Endothelial cell of umbilical vein (primary cell): ENCODE results near the gene NPC1L1.

ENCODE experiments used
- EZH2 ChIP-seq: IDR thresholded peaks from 2 replicates; pipeline ENCODE4 v1.6.1; 2012; ENCODE audit warnings: borderline replicate concordance, low read depth, mild to moderate bottlenecking, moderate library complexity, low read length, inconsistent platforms; ENCODE audit not compliant: severe bottlenecking
- JUN ChIP-seq: IDR thresholded peaks from 2 replicates; pipeline ENCODE4 v1.6.1; 2011; ENCODE audit warnings: borderline replicate concordance, low read depth; ENCODE audit not compliant: insufficient read length, insufficient read depth
- MYC ChIP-seq: IDR thresholded peaks from one replicate; pipeline ENCODE4 v1.6.1; 2011; ENCODE audit warnings: mild to moderate bottlenecking, low read depth, low read length
- POLR2A ChIP-seq: IDR thresholded peaks from 2 replicates; pipeline ENCODE4 v1.6.1; 2012; ENCODE audit warnings: low read depth, mild to moderate bottlenecking, control low read depth, low read length
- POLR2AphosphoS5 ChIP-seq: IDR thresholded peaks from 2 replicates; pipeline ENCODE4 v1.6.1; 2012; ENCODE audit warnings: low read depth, mild to moderate bottlenecking, control low read depth, low read length, moderate library complexity; ENCODE audit not compliant: insufficient read depth
- TF ChIP-seq, protein P1 (sequence below), 2 donors: IDR thresholded peaks; 1 replicate in 1 of 2; 2 replicates in 1 of 2; pipeline ENCODE4 v1.5.1; 2011; ENCODE audit warnings: low read length in 2 of 2, mild to moderate bottlenecking in 2 of 2, moderate library complexity in 2 of 2, control low read depth in 1 of 2, inconsistent platforms in 1 of 2, low read depth in 1 of 2; ENCODE audit not compliant: insufficient read depth in 1 of 2; ENCODE audit errors: extremely low read depth in 1 of 2
- TF ChIP-seq, protein P2 (sequence below): IDR thresholded peaks from 2 replicates; pipeline ENCODE4 v1.6.1; 2011; ENCODE audit not compliant: insufficient read depth, insufficient read length

DNA sequence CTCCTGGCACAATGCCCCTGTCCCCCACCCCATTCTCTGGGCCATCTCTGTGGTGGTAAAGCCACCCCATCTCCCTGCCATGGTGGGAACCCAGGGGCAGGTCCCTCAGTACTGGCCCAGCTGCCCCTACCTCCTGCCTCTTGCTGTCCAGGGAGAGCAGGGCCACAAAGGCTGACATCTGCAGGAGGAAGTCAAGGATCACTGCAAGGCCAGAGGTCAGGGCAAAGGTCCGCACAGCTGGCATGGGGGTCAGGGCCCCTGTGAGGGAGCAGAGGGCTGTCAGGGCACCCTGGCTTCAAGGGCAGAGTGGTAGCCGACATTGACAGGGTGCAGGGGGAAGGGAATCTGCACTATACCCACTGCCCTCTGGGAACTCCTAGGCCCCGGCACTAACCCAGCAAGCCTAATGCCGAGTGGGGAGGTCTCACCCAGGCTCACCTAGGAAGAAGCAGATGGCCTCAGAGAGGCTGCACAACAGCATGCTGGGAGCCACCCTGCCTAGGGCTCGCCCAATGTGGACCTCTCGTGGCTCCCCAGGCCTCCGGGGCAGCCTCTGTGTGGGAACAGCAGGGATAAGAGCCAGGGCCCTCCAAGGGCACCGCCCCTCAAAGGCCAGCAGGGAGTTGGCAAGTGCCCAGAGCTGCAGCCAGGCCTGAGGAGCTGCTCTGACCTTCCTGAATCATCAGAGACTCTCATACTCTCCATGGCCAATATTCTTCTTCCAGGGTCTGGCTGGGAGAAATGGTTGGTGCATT, 7.7 kb downstream of the NPC1L1 start:
- TF ChIP-seq EZH2 (no peak), POLR2AphosphoS5 (no peak), POLR2A (no peak), JUN (no peak), MYC (no peak)
- TF ChIP-seq, protein P1, sequence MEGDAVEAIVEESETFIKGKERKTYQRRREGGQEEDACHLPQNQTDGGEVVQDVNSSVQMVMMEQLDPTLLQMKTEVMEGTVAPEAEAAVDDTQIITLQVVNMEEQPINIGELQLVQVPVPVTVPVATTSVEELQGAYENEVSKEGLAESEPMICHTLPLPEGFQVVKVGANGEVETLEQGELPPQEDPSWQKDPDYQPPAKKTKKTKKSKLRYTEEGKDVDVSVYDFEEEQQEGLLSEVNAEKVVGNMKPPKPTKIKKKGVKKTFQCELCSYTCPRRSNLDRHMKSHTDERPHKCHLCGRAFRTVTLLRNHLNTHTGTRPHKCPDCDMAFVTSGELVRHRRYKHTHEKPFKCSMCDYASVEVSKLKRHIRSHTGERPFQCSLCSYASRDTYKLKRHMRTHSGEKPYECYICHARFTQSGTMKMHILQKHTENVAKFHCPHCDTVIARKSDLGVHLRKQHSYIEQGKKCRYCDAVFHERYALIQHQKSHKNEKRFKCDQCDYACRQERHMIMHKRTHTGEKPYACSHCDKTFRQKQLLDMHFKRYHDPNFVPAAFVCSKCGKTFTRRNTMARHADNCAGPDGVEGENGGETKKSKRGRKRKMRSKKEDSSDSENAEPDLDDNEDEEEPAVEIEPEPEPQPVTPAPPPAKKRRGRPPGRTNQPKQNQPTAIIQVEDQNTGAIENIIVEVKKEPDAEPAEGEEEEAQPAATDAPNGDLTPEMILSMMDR (IDR thresholded peaks at IDR 0.05; ENCODE audit: extremely low read depth in 1 of 2, insufficient read depth in 1 of 2, low read depth in 1 of 2, low read length in 2 of 2): no peak
- TF ChIP-seq, protein P2, sequence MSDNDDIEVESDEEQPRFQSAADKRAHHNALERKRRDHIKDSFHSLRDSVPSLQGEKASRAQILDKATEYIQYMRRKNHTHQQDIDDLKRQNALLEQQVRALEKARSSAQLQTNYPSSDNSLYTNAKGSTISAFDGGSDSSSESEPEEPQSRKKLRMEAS: no peak
